ENCODE data around the gene DOK4.

DNA sequence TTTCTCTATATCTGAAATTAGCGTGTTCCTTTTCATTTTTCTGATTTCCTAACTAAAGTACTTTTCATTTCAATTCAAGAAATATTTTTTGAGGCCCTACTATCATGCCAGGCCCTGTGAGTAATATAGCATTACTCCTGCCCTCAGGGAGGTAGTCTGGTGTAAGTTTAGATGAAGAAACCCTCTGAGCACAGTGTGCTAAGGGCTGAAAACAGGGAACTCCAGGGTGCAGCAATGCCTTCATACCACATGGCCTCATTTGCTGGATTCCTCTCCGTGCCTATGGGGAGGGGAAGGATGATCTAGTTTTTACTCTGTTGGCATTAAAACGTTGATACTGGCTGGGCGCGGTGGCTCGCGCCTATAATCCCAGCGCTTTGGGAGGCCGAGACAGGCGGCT, 34.3 kb downstream of the DOK4 start:
- TF ChIP-seq POLR2A (IDR thresholded peaks at IDR 0.05) (no peak), CTCF (IDR thresholded peaks at IDR 0.05) (no peak)

Measured in uterus (tissue), 2 donors.